GM10266 (cell line): Measurements from ENCODE around the gene RETREG3.
A peak's percentile ranks its signal among the peaks of the same experiment; 100 is the strongest.

Source experiments
- DNase-seq: peaks from one replicate; pipeline ENCODE4 v3.0.0; 2012; ENCODE audit errors: extremely low spot score
- TF ChIP-seq, protein P1 (sequence below): IDR thresholded peaks from 2 replicates; pipeline ENCODE4 v1.5.1; 2012; ENCODE audit warnings: mild to moderate bottlenecking, low read depth; ENCODE audit not compliant: control insufficient read depth, insufficient read depth; ENCODE audit errors: missing control alignments

Gene RETREG3

DNA sequence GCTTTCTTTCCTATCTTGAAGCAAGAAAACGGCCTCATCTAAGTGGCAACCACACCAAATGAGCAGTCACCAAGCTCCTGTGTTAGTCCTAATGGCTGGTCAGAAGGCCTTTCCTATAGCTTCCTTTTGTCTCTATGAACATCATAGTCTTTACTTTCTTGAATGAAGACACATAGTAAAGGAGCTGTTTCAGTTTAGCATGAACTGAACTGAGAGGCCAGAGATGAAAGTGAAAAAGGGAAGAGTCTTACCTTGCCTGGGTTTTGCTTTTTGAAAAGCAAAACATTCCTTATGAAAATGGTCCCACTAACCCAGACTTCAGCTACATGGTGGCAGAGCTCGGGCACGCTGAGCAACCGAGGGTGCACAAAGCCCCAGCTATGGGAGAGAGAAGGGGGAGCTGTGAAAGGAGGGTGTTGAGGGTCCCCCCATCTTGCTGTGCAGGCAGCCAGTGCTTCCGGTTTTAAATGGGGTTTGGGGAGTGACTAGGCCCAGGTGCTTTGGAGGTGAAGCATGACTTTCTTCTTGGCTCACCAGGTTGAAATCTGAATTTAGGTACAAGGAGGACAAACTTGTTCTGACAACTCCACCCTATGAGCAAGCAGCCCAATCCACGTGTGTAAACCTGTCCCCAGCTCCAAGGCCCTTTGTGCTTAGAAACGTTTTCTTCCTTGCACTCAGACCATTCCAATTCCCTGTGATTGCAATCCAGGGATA is 22.5 kb downstream of the RETREG3 start:
- peak; percentile 58 for DNase-seq
- TF ChIP-seq, protein P1, sequence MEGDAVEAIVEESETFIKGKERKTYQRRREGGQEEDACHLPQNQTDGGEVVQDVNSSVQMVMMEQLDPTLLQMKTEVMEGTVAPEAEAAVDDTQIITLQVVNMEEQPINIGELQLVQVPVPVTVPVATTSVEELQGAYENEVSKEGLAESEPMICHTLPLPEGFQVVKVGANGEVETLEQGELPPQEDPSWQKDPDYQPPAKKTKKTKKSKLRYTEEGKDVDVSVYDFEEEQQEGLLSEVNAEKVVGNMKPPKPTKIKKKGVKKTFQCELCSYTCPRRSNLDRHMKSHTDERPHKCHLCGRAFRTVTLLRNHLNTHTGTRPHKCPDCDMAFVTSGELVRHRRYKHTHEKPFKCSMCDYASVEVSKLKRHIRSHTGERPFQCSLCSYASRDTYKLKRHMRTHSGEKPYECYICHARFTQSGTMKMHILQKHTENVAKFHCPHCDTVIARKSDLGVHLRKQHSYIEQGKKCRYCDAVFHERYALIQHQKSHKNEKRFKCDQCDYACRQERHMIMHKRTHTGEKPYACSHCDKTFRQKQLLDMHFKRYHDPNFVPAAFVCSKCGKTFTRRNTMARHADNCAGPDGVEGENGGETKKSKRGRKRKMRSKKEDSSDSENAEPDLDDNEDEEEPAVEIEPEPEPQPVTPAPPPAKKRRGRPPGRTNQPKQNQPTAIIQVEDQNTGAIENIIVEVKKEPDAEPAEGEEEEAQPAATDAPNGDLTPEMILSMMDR, result no peak

DNA sequence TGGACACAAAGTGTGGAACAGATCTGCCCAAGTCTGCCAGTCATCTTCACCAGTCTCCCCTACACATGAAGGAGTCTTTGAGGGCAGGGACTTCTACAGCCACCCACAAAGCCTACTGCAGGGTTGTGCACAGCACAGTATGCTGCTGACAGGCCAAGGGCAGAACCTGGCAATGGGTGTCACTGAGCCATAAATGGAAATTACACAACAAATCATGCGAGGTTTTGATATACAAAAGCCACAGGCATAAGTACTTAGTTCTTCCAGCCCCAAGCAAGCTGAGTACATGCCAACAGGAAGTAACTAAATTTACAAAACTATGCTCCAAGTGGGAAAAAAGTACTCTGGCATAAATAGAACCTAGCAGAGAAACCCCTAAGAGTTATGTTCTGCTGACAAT is 23.8 kb downstream of the RETREG3 start:
- DNase-seq, result no peak
- TF ChIP-seq, protein P1, result no peak

DNA sequence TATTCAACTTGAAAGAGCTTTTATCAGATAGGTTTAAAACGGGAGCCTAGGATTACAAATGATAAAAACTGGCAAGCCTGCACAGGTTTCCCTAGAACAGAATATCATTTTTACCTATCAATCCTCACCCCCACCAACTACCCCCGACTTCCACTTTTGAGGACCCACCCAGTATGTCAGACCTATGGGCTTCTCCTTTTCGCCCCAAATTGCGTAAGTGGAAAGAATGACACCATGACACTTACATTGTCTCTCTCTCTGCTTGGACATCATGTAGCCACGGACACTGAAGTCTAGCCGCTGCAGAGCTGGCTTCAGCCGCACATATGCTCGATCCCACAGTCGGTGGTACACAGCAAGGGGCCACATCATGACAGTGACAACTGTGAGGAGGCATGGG is 24.3 kb downstream of the RETREG3 start:
- DNase-seq, result no peak
- TF ChIP-seq, protein P1, result no peak

DNA sequence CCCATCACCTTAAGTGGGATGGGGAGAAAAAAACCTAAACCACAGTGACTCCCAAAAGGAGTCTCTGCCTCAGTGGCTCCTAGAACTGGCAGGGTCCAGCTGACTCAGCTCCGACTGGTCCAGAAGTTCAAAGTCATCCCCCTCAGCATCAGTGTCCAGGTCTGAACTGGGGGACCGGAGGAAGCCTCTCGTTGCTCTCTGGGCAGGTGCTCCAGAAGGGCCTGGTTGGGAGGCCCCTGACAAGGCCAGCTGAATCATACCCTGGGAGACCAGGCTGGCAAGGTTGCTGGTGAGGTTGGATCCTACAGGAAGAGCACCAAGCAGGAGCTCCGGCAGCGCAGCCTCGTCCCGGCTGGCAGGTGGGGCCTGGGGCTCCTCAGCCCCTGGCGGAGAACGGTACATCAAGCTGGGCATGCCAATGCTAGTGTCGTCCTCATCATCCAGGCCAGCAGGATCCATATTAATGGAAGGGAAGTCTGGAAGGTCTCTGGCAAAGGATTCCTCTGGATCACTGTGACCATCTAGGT is 27.4 kb downstream of the RETREG3 start:
- TF ChIP-seq, protein P1, result no peak

DNA sequence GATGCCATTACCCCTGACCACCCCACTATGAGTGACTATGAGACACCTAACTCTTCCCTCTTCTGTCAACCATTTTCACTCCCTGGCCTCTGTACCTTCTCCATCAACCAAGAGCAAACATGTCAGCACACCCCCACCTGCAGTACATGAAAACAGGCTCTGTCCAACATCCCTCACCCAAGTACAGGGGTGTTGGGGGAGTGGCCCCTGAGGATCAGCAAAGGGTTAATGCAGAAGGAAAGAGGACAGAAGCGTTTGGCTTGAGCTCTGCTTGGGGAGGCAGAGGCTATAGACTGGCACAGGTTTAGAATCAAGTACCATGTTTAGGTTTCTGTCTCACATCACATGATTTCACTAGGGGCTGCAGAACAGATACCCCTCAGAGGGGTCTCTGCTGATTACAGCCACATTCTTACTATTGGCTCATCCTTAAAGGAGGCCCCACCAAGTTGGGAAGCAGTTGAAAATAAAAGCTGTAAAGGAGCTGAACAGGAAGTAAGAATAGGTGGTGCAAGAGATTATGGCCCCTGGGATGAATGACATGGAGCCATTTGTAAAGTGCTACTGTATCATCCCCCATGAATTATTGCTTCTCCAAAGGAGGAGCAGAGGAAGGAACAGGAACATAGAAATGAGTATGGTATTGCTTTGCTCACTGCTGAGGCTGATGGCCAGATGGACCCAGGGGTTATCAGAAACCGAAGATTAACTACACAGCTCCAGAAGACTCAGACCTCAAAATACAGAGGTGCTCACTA is 29.2 kb downstream of the RETREG3 start:
- TF ChIP-seq, protein P1, result no peak
- DNase-seq, result no peak

More for the DNA sequence above, 27.4 kb downstream of the RETREG3 start:
- DNase-seq, result no peak

DNA sequence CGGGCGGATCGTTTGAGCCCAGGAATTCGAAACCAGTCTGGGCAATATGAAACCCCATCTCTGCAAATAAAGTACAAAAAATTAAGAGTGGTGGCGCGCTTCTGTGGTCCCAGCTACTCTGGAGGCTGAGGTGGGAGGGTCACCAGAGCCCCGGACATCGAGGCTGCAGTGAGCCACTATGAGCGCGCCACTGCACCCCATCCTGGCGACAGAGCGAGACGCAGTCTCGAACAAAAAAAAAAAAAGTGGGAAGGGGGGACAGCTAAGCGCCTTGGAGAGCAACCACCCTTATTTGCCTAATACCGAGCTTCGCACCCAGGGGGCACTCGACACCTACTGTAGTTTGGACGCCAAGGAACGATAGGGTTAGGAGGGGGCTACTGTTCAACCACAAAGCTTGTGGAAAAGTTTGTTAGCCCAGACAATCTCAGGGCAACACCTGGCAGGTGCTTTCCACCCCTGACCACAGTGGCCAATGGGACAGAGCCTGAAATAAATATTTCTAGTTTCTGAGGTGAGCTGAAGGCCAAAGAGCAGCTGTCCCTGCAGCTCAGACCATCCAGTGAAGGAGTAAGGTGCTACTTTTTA is 30.8 kb downstream of the RETREG3 start:
- DNase-seq, result peak; percentile 84
- TF ChIP-seq, protein P1, result peak; percentile 78
